Head of caudate nucleus (tissue), 42 donors: ENCODE results near the gene PLEKHA5.
"Not testable (repeated sequence)": the region's sequence is repeated elsewhere in the genome, so short reads cannot be mapped to it uniquely, and the experiment has no call there.

Experiments used
- DNase-seq, 42 donors: peaks; one replicate each; pipeline versions ENCODE4 v3.0.0 to v3.0.0-alpha.2; 2020 to 2021; ENCODE audit warnings: mixed read lengths in 7 of 42
- intact Hi-C: fragments of 100-400 bp; cut with DNase I; formaldehyde crosslinking; loops from one replicate; pipeline ENCODE4 v1.15.0; 2022

Gene PLEKHA5

DNA sequence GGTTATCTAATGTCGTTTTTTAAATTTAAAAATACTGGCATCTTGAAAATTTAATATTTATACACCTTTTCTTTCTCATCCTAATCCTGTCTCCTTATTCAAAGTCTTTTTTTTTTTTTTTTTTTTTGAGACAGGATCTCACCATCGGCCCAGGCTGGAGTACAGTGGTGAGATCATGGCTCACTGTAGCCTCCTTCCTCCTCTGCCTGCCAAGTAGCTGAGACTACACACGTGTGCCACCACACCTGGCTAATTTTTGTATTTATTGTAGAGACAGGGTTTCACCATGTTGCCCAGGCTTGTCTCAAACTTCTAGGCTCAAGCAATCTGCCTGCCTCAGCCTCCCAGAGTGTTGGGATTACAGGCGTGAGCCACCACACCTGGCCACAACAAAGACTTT lies 221.3 kb downstream of the PLEKHA5 start:
- intact Hi-C loops, result not testable (repeated sequence)

DNA sequence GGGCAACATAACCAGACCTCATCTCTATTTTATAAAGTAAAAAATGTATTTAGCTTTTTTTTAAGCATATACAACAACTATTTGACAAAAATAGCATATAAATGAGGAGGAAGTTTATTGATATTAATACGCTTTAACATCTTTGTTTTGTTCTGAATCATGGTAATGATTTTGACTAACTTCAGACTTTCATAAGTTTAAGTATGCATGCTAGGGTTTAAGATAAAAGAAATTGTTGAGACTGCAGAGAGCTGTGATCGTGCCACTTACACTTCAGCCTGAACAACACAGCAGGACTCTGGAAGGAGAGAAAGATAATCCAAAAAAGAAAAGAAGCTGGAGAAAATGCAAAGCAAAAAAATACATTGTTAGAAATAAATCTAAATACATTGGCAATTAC lies 221.8 kb downstream of the PLEKHA5 start:
- intact Hi-C loops, result no loop called here
- DNase-seq, result no peak

More for the DNA sequence above, 221.3 kb downstream of the PLEKHA5 start:
- not testable (repeated sequence) for DNase-seq

DNA sequence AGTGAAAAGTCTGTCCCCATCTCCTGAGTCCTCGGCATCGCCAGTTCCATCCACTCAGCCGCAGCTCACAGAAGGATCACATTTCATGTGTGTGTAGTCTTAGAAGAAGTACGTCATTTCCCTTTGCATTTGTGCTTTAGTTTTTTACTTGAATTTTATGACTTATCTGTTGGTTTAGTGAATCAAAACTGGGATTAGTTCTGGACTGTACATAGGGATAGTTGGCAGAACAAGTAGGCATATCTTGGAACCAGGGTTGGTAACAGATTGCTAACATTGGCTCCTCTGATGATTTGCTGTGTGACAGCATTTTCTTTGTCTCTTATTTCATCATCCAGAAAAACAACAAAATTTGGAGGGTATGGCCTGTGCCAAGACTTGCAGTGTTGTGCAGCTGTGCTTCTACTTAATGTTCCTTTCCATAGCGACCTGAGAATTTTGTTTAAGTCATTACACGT lies 240.2 kb downstream of the PLEKHA5 start:
- intact Hi-C loops, result no loop called here
- peak in 1 of 42 donors; percentile 41 for DNase-seq

DNA sequence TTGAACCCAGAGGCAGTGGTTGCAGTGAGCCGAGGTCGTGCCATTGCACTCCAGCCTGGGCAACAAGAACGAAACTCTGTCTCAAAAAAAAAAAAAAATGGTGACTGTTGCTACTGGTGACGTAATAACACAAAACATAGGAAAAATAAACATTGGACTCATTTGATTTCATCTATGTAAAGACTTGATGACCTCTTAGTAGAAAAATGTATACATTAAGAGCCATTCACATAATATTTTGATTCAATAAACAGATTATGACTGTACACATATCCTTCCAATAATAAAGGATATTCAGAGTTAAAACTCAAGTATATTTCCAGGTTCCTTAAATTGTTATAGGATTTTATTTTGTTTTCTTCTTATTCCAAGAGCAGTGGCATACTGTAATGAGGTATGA lies 244.1 kb downstream of the PLEKHA5 start:
- intact Hi-C loops, result no loop called here
- no peak for DNase-seq

DNA sequence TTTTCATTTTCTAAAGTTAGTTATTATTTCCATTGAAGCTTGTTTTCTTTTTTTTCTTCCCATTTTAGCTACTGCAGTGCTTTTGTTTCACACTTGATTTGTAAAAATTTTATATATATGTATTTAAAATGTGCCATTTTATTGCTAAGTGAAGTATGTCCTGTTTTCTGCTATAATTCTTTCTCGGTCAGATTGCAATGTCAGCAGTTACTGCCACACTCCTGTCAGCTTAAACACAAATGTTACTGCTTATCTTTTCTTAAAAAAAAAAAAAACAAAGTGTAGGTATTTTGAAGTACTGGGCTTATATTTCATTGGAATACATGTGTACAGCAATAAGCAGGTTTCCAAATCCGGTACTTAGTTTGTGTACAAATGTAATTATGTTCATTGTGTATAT lies 246.4 kb downstream of the PLEKHA5 start:
- DNase-seq, result no peak

DNA sequence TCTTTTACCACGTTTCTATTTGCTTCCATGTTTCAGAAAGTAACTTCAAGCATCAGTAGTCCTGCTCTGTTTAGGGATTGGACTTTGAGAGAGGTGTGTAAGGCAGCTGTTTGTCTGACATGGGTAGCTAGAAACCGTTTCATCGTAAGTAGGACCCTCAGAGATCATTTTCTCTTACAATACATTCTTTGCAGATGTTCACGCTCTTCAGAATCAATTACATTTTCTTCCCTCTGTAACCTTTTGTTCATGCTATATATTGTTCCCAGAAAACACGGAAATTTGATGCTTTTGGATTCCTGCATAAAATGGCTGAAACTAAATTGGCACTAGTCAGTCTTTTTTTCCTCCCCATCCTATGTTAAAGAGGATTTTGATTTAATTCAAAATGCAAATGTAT lies 247.2 kb downstream of the PLEKHA5 start:
- intact Hi-C loops, result no loop called here
- DNase-seq, result no peak

More for the DNA sequence above, 246.4 kb downstream of the PLEKHA5 start:
- intact Hi-C loops, result no loop called here

DNA sequence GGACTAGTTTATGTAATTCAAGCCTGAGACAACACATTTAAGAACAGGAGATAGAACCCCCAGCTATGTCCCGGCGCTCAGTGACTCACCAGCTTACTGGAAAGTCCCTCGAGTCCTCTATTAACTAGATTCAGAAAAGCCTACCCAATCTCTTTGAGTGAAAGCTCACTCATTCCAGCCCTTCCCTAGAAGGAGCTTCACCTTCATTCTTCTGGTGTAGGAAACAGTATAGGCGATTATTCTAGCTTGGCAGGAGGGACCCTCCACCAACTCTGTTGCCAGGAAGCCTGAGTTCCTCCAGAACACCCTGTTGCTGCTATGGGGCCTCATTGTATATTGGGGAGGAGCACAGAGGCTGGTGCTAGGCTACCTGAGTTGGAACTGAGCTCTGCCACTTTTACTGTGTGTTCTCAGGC lies 252.6 kb downstream of the PLEKHA5 start:
- DNase-seq, result peak in 5 of 42 donors; percentile 5 to 35 (median 12)
- intact Hi-C loops, result no loop called here

DNA sequence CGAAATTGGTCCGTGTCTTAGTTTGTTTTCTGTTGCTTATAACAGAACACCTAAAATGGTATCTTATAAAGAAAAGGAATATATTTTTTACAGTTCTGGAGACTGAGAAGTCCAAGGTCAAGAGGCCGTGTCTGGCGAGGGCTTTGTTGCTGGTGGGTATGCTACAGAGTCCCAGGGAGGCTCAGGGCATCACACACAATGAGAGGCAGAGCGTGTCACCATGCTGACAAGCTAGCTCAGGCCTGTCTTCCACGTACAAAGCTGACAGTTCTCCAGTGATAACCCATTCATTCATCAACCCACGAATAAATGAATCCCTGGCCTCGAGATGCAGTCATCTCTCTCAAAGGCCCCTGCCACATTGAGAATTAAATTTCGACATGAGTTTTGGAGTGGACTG lies 253.0 kb downstream of the PLEKHA5 start:
- intact Hi-C loops, result no loop called here
- peak in 5 of 42 donors; percentile 10 to 33 (median 25) for DNase-seq

DNA sequence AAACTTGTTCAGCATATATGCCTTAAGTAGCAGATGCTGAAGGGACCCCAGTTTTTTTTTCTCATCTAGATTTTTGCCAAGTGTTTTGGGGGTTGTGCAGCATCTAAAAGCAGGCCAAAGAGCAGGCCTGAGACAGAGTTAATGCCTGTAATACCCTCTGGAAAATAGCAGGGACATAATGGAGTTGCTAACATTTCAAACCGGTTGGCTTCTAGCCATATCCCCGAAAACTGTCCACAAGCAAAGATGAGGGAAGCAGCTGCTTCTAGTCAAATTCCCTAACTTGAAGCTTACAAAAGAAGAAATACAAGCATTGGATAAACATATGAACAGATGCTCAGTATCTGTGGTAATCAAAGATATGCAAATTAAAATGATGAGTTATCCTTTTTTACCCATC lies 257.6 kb downstream of the PLEKHA5 start:
- DNase-seq, result peak in 1 of 42 donors; percentile 1
- intact Hi-C loops, result no loop called here

DNA sequence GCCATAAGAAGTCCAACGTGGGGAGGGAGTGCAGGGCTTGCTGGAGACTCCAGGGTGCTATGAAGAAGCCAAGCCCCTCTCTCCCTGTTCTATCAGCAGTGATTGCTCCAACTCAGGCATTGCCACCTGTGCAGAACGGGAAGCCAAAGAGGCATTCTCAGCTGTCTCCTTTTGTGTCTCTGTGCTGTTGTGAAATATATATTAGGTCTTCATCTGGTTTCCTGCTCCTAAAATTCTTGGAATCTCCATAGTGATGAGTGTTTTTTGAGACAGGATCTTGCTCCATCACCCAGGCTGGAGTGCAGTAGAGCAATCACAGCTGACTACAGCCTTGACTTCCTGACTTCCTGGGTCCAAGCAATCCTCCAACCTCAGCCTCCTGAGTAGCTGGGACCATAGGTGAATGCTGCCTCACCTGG lies 258.6 kb downstream of the PLEKHA5 start:
- no peak for DNase-seq
- intact Hi-C loops, result no loop called here

DNA sequence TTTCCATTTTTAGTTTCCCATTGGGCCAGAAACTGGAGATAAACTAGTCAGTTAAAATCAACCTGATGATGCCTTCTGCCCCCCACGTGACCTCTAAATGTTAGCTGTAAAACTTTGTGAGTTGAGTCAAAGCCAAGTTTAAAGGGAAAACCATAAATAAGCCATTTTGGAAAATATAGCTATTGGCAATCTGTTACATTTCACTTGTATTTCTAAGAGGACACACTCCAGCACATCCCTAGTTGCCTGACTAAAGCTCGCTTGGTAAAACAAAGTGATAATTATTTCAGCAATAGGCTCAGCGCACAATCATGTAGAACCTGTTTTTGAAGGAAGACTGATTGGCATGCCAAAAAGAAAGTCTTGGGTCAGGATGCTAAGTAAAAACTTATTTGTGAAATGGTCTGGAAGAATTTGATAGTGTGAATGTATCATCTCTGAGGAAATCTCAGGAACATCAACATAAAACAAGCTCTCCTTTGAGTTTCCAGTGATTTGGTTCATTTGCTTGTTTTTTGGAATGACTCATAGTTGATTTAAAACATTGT lies 260.6 kb downstream of the PLEKHA5 start:
- DNase-seq, result no peak
- intact Hi-C loops, result no loop called here

DNA sequence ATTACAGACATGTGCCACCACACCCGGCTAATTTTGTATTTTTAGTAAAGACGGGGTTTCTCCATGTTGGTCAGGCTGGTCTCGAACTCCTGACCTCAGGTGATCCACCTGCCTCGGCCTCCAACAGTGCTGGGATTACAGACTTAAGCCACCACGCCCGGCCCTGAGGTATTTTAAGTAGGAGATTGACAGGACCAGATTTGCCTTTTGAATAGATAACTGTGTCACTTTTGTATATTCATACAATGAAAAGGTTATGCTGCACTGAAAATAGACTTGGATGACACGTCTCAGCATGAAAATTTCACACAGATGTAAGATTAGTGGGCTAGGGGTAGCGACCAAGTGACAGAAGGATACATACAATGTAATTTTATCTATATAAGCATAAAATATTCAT lies 263.1 kb downstream of the PLEKHA5 start:
- peak in 2 of 42 donors; percentile 2 to 9 for DNase-seq
- intact Hi-C loops, result not testable (repeated sequence)

DNA sequence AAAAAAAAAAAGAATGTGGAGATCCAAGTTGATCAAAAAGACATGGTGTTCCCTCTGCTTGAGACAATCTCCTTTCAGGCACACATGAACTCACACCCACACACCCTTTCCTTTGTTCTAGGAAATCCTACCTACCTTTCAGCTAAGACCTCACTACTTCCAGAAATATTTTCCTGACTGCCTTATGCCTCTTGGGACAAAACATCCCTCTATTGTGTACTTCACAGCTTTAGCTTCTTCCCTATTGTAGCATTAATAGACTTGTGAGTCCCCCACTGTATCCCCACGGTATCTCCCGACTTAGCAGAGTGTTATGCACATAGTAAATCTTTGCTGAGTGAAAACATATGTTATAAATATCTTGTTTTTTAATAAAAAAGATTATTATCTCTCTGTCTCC lies 264.9 kb downstream of the PLEKHA5 start:
- intact Hi-C loops, result no loop called here
- peak in 3 of 42 donors; percentile 11 to 25 (median 13) for DNase-seq

DNA sequence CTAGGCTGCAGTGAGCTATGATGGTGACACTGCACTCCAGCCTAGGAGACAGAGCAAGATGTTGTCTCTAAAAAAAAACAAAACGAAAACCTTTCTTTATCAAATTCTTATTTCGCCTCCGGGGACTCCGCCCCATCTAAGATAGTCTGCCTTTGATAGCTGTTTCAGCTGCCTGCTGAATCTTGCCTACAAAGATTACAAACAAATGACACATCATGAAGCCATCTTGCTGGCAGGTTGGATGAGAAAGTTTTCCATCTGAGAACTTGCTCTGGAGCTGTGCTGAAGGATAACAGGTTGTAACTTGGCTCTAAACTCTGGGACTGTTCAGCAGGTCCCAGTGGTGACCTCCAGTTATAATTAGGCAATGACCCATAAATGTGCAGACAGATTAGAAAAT lies 268.0 kb downstream of the PLEKHA5 start:
- intact Hi-C loops, result no loop called here
- no peak for DNase-seq

DNA sequence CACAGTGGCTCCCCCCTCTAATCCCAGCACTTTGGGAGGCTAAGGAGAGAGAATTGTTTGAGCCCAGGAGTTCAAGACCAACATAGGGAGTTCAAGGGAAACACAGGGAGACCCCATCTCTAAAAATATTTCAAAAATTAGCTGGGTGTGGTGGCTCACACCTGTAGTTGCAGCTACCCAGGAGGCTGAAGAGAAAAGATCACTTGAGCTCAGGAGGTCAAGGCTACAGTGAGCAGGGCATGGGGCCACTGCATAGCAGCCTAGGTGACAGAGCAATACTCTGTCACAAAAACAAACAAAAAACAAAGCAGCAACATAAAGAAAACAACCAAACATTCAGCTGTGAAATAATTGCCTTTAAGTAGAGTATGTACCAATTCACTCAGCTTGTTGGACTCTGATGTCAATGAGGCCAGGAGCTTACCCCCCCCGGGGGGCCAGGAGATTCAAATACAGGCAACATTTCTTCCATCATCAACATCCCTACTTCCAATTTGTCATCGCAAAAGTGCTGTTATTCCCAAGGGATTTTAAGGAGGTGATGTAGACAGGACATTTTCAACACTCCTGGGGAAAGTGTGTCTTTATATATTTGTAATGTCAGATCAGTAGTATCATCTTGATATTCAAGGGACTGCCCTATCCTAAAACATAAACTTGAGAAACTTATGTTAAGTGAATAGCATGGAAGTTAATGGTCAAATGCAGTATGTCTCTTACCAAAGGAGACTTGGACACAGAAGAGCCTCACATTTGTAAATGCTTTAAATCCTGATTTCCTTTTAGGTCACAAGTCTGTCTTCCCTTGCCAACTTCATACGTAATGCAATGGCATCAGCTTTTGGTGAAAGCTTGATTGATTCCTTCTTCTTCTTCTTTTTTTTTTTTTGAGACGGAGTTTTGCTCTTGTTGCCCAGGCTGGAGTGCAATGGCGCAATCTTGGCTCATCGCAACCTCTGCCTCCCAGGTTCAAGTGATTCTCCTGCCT lies 269.1 kb downstream of the PLEKHA5 start:
- DNase-seq, result peak in 1 of 42 donors; percentile 2

DNA sequence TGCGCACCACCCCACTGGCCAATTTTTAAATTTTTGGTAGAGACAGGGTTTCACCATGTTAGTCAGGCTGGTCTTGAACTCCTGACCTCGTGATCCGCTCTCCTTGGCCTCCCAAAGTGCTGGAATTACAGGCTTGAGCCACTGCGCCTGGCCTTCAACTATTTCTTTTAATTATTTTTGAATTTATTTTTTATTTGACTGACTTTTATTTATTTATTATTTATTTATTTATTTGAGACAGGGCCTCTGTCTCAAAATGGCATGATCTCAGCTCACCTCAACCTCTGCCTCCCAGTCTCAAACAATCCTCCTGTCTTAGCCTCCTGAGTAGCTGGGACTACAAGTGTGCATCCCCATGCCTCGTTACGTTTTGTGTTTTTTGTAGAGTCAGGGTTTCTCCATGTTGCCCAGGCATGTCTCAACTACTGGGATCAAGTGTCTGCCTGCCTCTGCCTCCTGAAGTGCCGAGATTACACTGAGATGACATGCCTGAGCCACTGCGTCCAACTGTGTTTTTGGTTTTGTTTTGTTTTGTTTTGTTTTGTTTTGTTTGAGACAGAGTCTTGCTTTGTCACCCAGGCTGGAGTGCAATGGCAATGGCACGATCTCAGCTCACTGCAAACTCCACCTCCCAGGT lies 271.2 kb downstream of the PLEKHA5 start:
- intact Hi-C loops, result not testable (repeated sequence)
- peak in 1 of 42 donors; percentile 32 for DNase-seq

More for the DNA sequence above, 269.1 kb downstream of the PLEKHA5 start:
- intact Hi-C loops, result no loop called here

DNA sequence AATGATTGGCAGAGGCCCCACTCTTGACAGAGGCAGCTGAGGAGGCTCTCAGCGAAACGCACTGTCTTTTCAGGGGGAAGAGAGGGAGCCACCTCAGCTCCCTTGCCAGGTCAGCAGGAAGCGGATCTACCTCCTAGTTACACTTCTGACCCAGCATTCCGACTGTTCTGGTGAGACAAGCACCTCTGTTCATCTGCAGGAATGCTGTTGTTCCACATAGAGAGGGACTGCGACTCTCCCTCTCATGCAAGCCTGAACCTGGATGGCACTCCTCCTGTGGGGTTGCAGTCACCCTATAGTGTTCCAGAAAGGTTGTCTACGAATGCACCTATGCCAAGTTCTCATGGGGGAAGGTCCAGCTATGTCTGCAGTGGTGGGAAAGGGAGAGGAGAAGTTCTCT lies 272.7 kb downstream of the PLEKHA5 start:
- intact Hi-C loops, result no loop called here
- no peak for DNase-seq

DNA sequence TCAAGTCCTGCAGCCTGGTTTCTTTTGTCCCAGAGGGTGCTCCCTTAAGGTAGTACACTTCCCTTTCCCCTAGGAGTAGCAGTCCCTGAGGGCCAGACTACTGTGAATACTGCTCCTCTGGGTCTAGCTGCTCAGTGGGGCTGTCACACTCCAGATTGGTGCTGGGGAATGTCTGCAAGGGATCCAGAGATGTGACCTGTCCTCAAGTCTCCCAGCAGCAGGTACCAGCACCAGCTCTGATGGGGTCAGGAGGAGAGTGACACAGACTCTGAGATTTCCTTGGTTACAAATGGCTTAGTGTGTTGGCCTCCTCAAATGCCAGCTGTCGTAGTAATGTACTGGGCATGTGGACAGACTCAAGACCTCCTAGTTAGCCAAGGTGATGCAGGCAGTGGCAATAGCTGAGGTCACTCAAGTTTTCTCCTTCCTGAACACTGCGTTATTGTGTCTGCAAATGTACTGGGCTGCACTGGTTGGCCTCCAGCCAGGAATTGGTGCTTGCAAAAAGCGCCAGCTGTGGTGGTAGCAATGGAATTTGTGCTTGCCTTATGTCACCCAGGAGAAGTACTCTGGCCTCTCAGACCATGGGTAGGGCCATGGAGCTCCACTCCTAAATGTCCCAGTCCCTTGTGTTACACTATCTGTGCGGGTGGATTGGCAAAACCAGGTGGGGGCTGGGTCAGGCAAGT lies 273.4 kb downstream of the PLEKHA5 start:
- DNase-seq, result peak in 38 of 42 donors; percentile 12 to 75 (median 41)
- intact Hi-C loops, result no loop called here

DNA sequence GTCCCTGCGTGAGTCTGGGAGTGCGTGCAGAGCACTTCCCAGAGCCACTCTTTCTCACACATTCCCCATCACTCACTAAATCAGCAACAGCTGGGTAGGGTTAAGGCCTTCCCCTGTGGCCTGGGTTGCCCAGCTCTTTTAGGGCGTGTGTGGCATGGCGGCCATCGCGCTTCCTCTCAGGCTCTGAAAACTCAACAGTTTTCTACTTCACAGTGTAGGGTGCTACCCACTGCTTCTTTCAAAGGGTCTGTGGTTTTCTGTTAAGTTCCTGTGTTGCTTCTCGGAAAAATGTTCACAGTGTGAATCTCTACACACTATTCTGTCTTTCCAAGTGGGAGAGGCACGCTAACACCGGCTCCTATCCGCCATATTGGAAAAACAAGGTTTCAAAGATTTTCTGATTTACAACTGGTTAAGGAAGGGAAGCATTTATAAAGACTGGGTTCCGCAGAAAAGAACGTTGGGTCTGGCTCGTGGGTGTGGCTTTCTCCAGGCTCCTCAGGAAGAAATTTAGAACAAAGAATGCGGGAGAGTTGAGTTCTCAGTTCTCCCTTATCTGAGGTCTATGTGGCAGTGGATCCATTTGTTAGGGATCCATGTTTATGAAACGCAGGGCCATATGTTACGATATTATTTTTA lies 274.8 kb downstream of the PLEKHA5 start:
- no peak for DNase-seq
- intact Hi-C loops, result no loop called here
